Neural crest cell (in vitro differentiated cells): ENCODE measurements around the gene RILP. TPM values are rescaled to one million over a fixed set of nuclear protein-coding genes. Genes with fewer than 3 reads are reported as not detected.

ENCODE experiments used
- DNase-seq: peaks from one replicate; pipeline ENCODE4 v3.0.0; 2021; ENCODE audit warnings: low read depth, mixed read lengths, low spot score
- H3K27ac Mint-ChIP-seq: one replicate; pipeline ENCODE4 v1.8.0; 2021; ENCODE audit warnings: mild to moderate bottlenecking, mixed read lengths; ENCODE audit not compliant: unreplicated experiment
- H3K27me3 Mint-ChIP-seq: 2 replicates; pipeline ENCODE4 v1.8.0; 2021; ENCODE audit warnings: low read depth, mild to moderate bottlenecking, mixed read lengths
- H3K36me3 Mint-ChIP-seq: 2 replicates; pipeline ENCODE4 v1.8.0; 2021; ENCODE audit warnings: low read depth, mild to moderate bottlenecking, mixed read lengths
- H3K4me1 Mint-ChIP-seq: 2 replicates; pipeline ENCODE4 v1.8.0; 2021; ENCODE audit warnings: mixed read lengths
- H3K4me3 Mint-ChIP-seq: one replicate; pipeline ENCODE4 v1.8.0; 2021; ENCODE audit warnings: mild to moderate bottlenecking, mixed read lengths
- H3K9me3 Mint-ChIP-seq: 2 replicates; pipeline ENCODE4 v1.8.0; 2021; ENCODE audit warnings: mixed read lengths
- CTCF ChIP-seq: fragments of 200-600 bp; sonication (generic); conservative IDR thresholded peaks from 2 replicates; pipeline ENCODE4 v1.5.0; 2021; ENCODE audit warnings: antibody characterized with exemption, mild to moderate bottlenecking
- total RNA-seq: library from RNA; stranded (reverse); gene quantifications from 2 replicates; pipeline ENCODE4 v1.2.1, GENCODE V29; 2021

Gene RILP
- total RNA-seq, 1 donor from 2014 or later: 1.8 TPM

- Mint-ChIP-seq H3K4me3 (no peak overlapping the region), H3K36me3 (peaks cover 5% of the 10 kb centered on the region), H3K9me3 (peaks cover 3% of the 10 kb centered on the region), H3K4me1 (peaks cover 14% of the 10 kb centered on the region), H3K27ac (no peak overlapping the region), H3K27me3 (no peaks in the 10 kb centered on the region)
- no peak for TF ChIP-seq CTCF
- DNase-seq: no peak
These were observed 44.7 kb downstream of the RILP start for GRCh38 chr17:1604831-1605528.

DNA sequence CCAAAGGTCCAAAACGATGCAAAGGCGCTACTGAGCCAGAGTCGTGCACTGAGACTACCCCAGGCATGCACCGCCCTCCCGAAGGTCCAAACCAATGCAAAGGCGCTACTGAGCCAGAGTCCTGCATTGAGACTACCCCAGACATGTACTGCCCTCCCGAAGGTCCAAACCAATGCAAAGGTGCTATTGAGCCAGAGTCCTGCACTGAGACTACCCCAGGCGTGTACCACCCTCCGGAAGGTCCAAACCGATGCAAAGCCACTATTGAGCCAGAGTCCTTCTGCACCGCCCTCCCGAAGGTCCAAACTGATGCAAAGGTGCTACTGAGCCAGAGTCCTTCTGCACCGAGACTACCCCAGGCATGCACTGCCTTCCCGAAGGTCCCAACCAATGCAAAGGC lies 48.1 kb downstream of the RILP start:
- no peak overlapping the region for H3K4me3 Mint-ChIP-seq
- DNase-seq: no peak
- no peak for TF ChIP-seq CTCF
- H3K9me3 Mint-ChIP-seq: peaks cover 3% of the 10 kb centered on the region
- no peaks in the 10 kb centered on the region for H3K4me1 Mint-ChIP-seq
- no peak overlapping the region for H3K27ac Mint-ChIP-seq
- H3K27me3 Mint-ChIP-seq: no peaks in the 10 kb centered on the region
- H3K36me3 Mint-ChIP-seq: peaks cover 5% of the 10 kb centered on the region

GRCh38 chr17:1598399-1599095 lies 51.1 kb downstream of the RILP start:
- Mint-ChIP-seq H3K4me3 (no peak overlapping the region), H3K9me3 (peaks cover 3% of the 10 kb centered on the region), H3K36me3 (peaks cover 5% of the 10 kb centered on the region), H3K4me1 (no peaks in the 10 kb centered on the region), H3K27me3 (no peaks in the 10 kb centered on the region), H3K27ac (no peak overlapping the region)
- TF ChIP-seq CTCF: no peak
- no peak for DNase-seq

DNA sequence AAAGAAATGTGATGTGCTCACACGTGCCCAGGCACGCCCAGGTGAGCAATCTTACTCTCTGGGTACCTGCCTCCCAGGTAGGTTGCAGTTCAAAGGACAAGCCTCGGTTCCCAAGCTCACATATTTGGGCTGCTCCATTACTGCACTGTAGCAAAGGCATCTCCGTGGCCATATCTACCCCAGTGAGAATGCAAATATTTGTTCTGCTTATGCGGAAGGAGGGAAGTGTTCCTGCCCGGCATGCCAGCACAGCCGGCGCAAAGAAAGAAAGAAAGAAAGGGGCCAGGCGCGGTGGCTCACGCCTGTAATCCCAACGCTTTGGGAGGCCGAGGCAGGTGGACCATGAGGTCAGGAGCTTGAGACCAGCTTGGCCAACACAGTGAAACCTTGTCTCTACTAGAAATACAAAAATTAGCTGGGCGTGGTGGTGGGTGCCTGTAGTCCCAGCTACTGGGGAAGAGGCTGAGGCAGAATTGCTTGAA lies 51.8 kb downstream of the RILP start:
- H3K27me3 Mint-ChIP-seq: no peaks in the 10 kb centered on the region
- H3K36me3 Mint-ChIP-seq: peaks cover 5% of the 10 kb centered on the region
- no peaks in the 10 kb centered on the region for H3K4me1 Mint-ChIP-seq
- no peak overlapping the region for H3K4me3 Mint-ChIP-seq
- TF ChIP-seq CTCF: no peak
- no peak for DNase-seq
- peaks cover 3% of the 10 kb centered on the region for H3K9me3 Mint-ChIP-seq
- H3K27ac Mint-ChIP-seq: no peak overlapping the region

Other genes starting within 250 kb of the RILP start
- gene YWHAE, start 249.6 kb downstream of the RILP start, total RNA-seq: 1,231 and 1,295 TPM in 2 replicates
- gene CRK, start 193.6 kb downstream of the RILP start, total RNA-seq: 57.5 and 58.5 TPM in 2 replicates
- 45.1 and 53.2 TPM in 2 replicates for gene MYO1C, start 157.2 kb downstream of the RILP start, total RNA-seq
- gene INPP5K, start 133.3 kb downstream of the RILP start, total RNA-seq: 19.4 and 20.0 TPM in 2 replicates
- 80.8 and 86.8 TPM in 2 replicates for gene PITPNA, start 87.1 kb downstream of the RILP start, total RNA-seq
- gene SLC43A2, start 21.0 kb downstream of the RILP start, total RNA-seq: 13.9 and 15.5 TPM in 2 replicates
- gene SCARF1, start 4.1 kb downstream of the RILP start, total RNA-seq: 0.42 and 1.1 TPM in 2 replicates
- gene PRPF8, start 35.0 kb upstream of the RILP start, total RNA-seq: 449 and 459 TPM in 2 replicates
- 1.1 TPM in 2 replicates for gene TLCD2, start 60.5 kb upstream of the RILP start, total RNA-seq
- gene WDR81, start 74.8 kb upstream of the RILP start, total RNA-seq: 13.2 and 14.2 TPM in 2 replicates
- 0.19 TPM in 1 of 2 replicates, not detected in the other for gene SERPINF2, start 93.0 kb upstream of the RILP start, total RNA-seq
- 2.3 and 4.6 TPM in 2 replicates for gene SERPINF1, start 112.2 kb upstream of the RILP start, total RNA-seq
- 29.3 and 32.2 TPM in 2 replicates for gene SMYD4, start 180.0 kb upstream of the RILP start, total RNA-seq
- gene RPA1, start 180.1 kb upstream of the RILP start, total RNA-seq: 205 and 215 TPM in 2 replicates